H9 (cell line): ENCODE data around the gene MPL. TPM values are rescaled to one million over a fixed set of nuclear protein-coding genes. Genes with fewer than 3 reads are reported as not detected.
"Not testable (repeated sequence)": the region's sequence is repeated elsewhere in the genome, so short reads cannot be mapped to it uniquely, and the experiment has no call there.

Experiments used
- DNase-seq: peaks from one replicate; pipeline ENCODE4 v3.0.0-alpha.2; 2017
- H2AFZ ChIP-seq: one replicate; pipeline ENCODE4 v1.6.1; 2013; ENCODE audit warnings: mild to moderate bottlenecking, low read length, control low read depth, moderate library complexity
- H2AK5ac ChIP-seq: 2 replicates; pipeline ENCODE4 v1.6.1; 2013; ENCODE audit warnings: low read length, control low read depth, mixed read lengths; ENCODE audit not compliant: insufficient read length
- H2BK120ac ChIP-seq: one replicate; pipeline ENCODE4 v1.6.1; 2013; ENCODE audit warnings: low read depth, mild to moderate bottlenecking, low read length, control low read depth, inconsistent platforms; ENCODE audit not compliant: poor library complexity, severe bottlenecking
- H2BK12ac ChIP-seq: 2 replicates; pipeline ENCODE4 v1.6.1; 2013; ENCODE audit warnings: low read length, control low read depth, mixed read lengths, low read depth; ENCODE audit not compliant: insufficient read length
- H2BK15ac ChIP-seq: 2 replicates; pipeline ENCODE4 v1.6.1; 2013; ENCODE audit warnings: low read depth, low read length, control low read depth
- H2BK20ac ChIP-seq: one replicate; pipeline ENCODE4 v1.6.1; 2013; ENCODE audit warnings: low read depth, mild to moderate bottlenecking, low read length, control low read depth, inconsistent platforms; ENCODE audit not compliant: poor library complexity, severe bottlenecking
- H2BK5ac ChIP-seq: 2 replicates; pipeline ENCODE4 v1.6.1; 2013; ENCODE audit warnings: low read length, control low read depth, mixed read lengths; ENCODE audit not compliant: insufficient read length
- H3K14ac ChIP-seq: 2 replicates; pipeline ENCODE4 v1.6.1; 2013; ENCODE audit warnings: low read length, control low read depth; ENCODE audit not compliant: insufficient read depth
- H3K18ac ChIP-seq: 2 replicates; pipeline ENCODE4 v1.6.1; 2013; ENCODE audit warnings: low read depth, mild to moderate bottlenecking, mixed read lengths, low read length, control low read depth; ENCODE audit not compliant: insufficient read length
- H3K23ac ChIP-seq: 2 replicates; pipeline ENCODE4 v1.6.1; 2013; ENCODE audit warnings: low read length, control low read depth, mixed read lengths, low read depth; ENCODE audit not compliant: insufficient read length
- H3K23me2 ChIP-seq: 2 replicates; pipeline ENCODE4 v1.6.1; 2013; ENCODE audit warnings: low read depth, mild to moderate bottlenecking, mixed read lengths, low read length, control low read depth; ENCODE audit not compliant: insufficient read length, poor library complexity, severe bottlenecking
- H3K27ac ChIP-seq: 2 replicates; pipeline ENCODE4 v1.5.1; 2013; ENCODE audit warnings: low read length, control low read depth, mixed read lengths, low read depth; ENCODE audit not compliant: insufficient read length
- H3K27me3 ChIP-seq: 2 replicates; pipeline ENCODE4 v1.6.1; 2013; ENCODE audit warnings: low read length, control low read depth, inconsistent platforms; ENCODE audit not compliant: insufficient read depth
- H3K4ac ChIP-seq: 2 replicates; pipeline ENCODE4 v1.6.1; 2013; ENCODE audit warnings: low read depth, mild to moderate bottlenecking, control low read depth, inconsistent platforms, low read length, moderate library complexity
- H3K4me1 ChIP-seq: 2 replicates; pipeline ENCODE4 v1.6.1; 2013; ENCODE audit warnings: low read length, control low read depth, inconsistent platforms; ENCODE audit not compliant: insufficient read depth
- H3K4me2 ChIP-seq: 2 replicates; pipeline ENCODE4 v1.6.1; 2013; ENCODE audit warnings: low read length, control low read depth, mixed read lengths; ENCODE audit not compliant: insufficient read length, insufficient read depth
- H3K56ac ChIP-seq: 2 replicates; pipeline ENCODE4 v1.6.1; 2013; ENCODE audit warnings: low read depth, mild to moderate bottlenecking, mixed read lengths, low read length, control low read depth; ENCODE audit not compliant: insufficient read length
- H3K79me1 ChIP-seq: 2 replicates; pipeline ENCODE4 v1.6.1; 2013; ENCODE audit warnings: low read depth, mild to moderate bottlenecking, moderate library complexity, low read length, control low read depth, inconsistent platforms; ENCODE audit not compliant: insufficient read depth, poor library complexity, severe bottlenecking
- H3K79me2 ChIP-seq: 2 replicates; pipeline ENCODE4 v1.6.1; 2013; ENCODE audit warnings: low read length, control low read depth, inconsistent platforms; ENCODE audit not compliant: insufficient read depth
- H3K9ac ChIP-seq: 2 replicates; pipeline ENCODE4 v1.6.1; 2013; ENCODE audit warnings: low read length, control low read depth, mixed read lengths; ENCODE audit not compliant: insufficient read length; ENCODE audit errors: extremely low read depth
- H3K9me3 ChIP-seq: one replicate; pipeline ENCODE4 v1.6.1; 2013; ENCODE audit warnings: low read depth, low read length, inconsistent platforms; ENCODE audit not compliant: control insufficient read depth
- H3T11ph ChIP-seq: one replicate; pipeline ENCODE4 v1.6.1; 2013; ENCODE audit warnings: mild to moderate bottlenecking, low read length, control low read depth, inconsistent platforms
- H4K20me1 ChIP-seq: one replicate; pipeline ENCODE4 v1.6.1; 2013; ENCODE audit not compliant: control insufficient read depth, insufficient read length, insufficient read depth
- H4K5ac ChIP-seq: 2 replicates; pipeline ENCODE4 v1.6.1; 2013; ENCODE audit warnings: low read depth, mild to moderate bottlenecking, mixed read lengths, low read length, control low read depth; ENCODE audit not compliant: insufficient read length
- H4K8ac ChIP-seq: replicated peaks from 2 replicates; pipeline ENCODE4 v1.6.1; 2013; ENCODE audit warnings: low read length, control low read depth, mixed read lengths, low read depth; ENCODE audit not compliant: insufficient read length
- H4K91ac ChIP-seq: 2 replicates; pipeline ENCODE4 v1.6.1; 2013; ENCODE audit warnings: low read depth, mild to moderate bottlenecking, moderate library complexity, mixed read lengths, low read length, control low read depth; ENCODE audit not compliant: insufficient read length
- H3K27ac Mint-ChIP-seq, 3 experiments: 2 replicates in 2 of 3; 3 replicates in 1 of 3; pipeline ENCODE4 v1.8.0; 2020 to 2021; ENCODE audit warnings: mixed read lengths in 3 of 3, mild to moderate bottlenecking in 1 of 3, moderate library complexity in 1 of 3
- H3K27me3 Mint-ChIP-seq: 2 replicates; pipeline ENCODE4 v1.8.0; 2021; ENCODE audit warnings: low read depth, mild to moderate bottlenecking, moderate library complexity, mixed read lengths
- H3K36me3 Mint-ChIP-seq, 3 experiments: 2 replicates in 2 of 3; 3 replicates in 1 of 3; pipeline ENCODE4 v1.8.0; 2020 to 2021; ENCODE audit warnings: low read depth in 3 of 3, mixed read lengths in 3 of 3; ENCODE audit not compliant: insufficient read depth in 1 of 3
- H3K4me1 Mint-ChIP-seq, 2 experiments: 2 replicates each; pipeline ENCODE4 v1.8.0; 2020; ENCODE audit warnings: mixed read lengths in 2 of 2
- H3K4me3 Mint-ChIP-seq, 2 experiments: 2 replicates in 1 of 2; 3 replicates in 1 of 2; pipeline ENCODE4 v1.8.0; 2020 to 2021; ENCODE audit warnings: mild to moderate bottlenecking in 2 of 2, mixed read lengths in 2 of 2, moderate library complexity in 1 of 2
- H3K9me3 Mint-ChIP-seq, 2 experiments: 2 replicates in 1 of 2; 3 replicates in 1 of 2; pipeline ENCODE4 v1.8.0; 2020; ENCODE audit warnings: mild to moderate bottlenecking in 2 of 2, mixed read lengths in 2 of 2, moderate library complexity in 1 of 2
- WGBS: extraction: QIAGEN DNeasy Blood & Tissue Kit; methylation state at CpG from one replicate; pipeline ENCODE4 v1.1.7; 2013; ENCODE audit warnings: missing lambda C conversion rate, low lambda C conversion rate, mixed read lengths; ENCODE audit not compliant: insufficient read length; ENCODE audit errors: extremely low coverage; 5-methylcytosine and 5-hydroxymethylcytosine counted together
- total RNA-seq: library from RNA; stranded (reverse); gene quantifications from 2 replicates; pipeline ENCODE4 v1.2.1, GENCODE V29; 2021
- TF ChIP-seq, protein P1 (sequence below): fragments of 200-600 bp; sonication (generic); conservative IDR thresholded peaks from 3 replicates; pipeline ENCODE4 v1.8.0; 2021; ENCODE audit warnings: antibody characterized with exemption, mild to moderate bottlenecking

The MPL gene
- total RNA-seq, 1 experiment from 2014 or later, result not detected

DNA sequence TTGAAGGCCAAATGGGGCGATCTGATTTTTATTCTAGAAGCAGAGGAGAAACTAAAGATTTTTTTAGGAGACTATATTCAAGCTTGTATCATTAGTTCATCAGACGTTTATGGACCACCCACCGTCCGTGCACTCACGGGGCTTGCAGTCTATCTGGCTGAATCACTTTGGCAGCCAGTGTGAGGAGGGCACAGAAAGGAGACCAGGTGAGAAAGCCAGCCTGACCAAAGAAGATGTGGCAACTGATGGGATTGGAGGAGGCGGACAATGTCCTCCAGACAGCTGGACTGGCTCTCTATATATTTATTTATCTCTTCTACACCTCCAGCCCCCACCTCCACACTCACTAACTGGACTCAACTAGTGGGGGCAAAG is 31.0 kb downstream of the MPL start:
- Mint-ChIP-seq H3K4me3 (peak overlapping the region; percentile 69 to 83), H3K27me3 (no peaks in the 10 kb centered on the region), H3K27ac (peak overlapping the region; percentile 2 to 96 (median 44); a peak in 6 of 7 replicates), H3K9me3 (no peaks in the 10 kb centered on the region), H3K4me1 (peaks cover 23 to 36% of the 10 kb centered on the region in 2 experiments), H3K36me3 (peaks cover 13 to 17% (median 17%) of the 10 kb centered on the region in 3 experiments; a peak in 6 of 7 replicates)
- no CpG with 5 or more reads among the region's 6 CpGs for WGBS
- H3K79me1 ChIP-seq, result no peaks in the 10 kb centered on the region
- H2BK5ac ChIP-seq, result no peak overlapping the region
- no peak overlapping the region for H2AK5ac ChIP-seq
- peak overlapping the region; percentile 45 for H3K4me2 ChIP-seq
- H2BK20ac ChIP-seq, result no peak overlapping the region
- no peaks in the 10 kb centered on the region for H4K20me1 ChIP-seq
- DNase-seq, result no peak
- H2BK15ac ChIP-seq, result no peak overlapping the region
- peaks cover 15% of the 10 kb centered on the region for H3K23me2 ChIP-seq
- no peak overlapping the region for H3K14ac ChIP-seq
- peak overlapping the region; percentile 55 for H3K9ac ChIP-seq
- no peak overlapping the region for H3K4ac ChIP-seq
- no peak overlapping the region for H4K5ac ChIP-seq
- H4K8ac ChIP-seq, result no peak overlapping the region
- no peaks in the 10 kb centered on the region for H3K27me3 ChIP-seq
- H4K91ac ChIP-seq, result no peak overlapping the region
- H3K56ac ChIP-seq, result no peak overlapping the region
- H3K27ac ChIP-seq, result no peak overlapping the region
- H3K23ac ChIP-seq, result no peak overlapping the region
- no peaks in the 10 kb centered on the region; the same call in 1 of the 2 replicates for H3K4me1 ChIP-seq
- H3K9me3 ChIP-seq, result no peaks in the 10 kb centered on the region
- no peaks in the 10 kb centered on the region; the same call in 1 of the 2 replicates for H3K79me2 ChIP-seq
- H2BK12ac ChIP-seq, result no peak overlapping the region
- no peak overlapping the region for H2BK120ac ChIP-seq
- TF ChIP-seq, protein P1, sequence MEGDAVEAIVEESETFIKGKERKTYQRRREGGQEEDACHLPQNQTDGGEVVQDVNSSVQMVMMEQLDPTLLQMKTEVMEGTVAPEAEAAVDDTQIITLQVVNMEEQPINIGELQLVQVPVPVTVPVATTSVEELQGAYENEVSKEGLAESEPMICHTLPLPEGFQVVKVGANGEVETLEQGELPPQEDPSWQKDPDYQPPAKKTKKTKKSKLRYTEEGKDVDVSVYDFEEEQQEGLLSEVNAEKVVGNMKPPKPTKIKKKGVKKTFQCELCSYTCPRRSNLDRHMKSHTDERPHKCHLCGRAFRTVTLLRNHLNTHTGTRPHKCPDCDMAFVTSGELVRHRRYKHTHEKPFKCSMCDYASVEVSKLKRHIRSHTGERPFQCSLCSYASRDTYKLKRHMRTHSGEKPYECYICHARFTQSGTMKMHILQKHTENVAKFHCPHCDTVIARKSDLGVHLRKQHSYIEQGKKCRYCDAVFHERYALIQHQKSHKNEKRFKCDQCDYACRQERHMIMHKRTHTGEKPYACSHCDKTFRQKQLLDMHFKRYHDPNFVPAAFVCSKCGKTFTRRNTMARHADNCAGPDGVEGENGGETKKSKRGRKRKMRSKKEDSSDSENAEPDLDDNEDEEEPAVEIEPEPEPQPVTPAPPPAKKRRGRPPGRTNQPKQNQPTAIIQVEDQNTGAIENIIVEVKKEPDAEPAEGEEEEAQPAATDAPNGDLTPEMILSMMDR, result no peak
- H3K18ac ChIP-seq, result no peak overlapping the region
- no peak overlapping the region for H3T11ph ChIP-seq
- H2AFZ ChIP-seq, result no peak overlapping the region

DNA sequence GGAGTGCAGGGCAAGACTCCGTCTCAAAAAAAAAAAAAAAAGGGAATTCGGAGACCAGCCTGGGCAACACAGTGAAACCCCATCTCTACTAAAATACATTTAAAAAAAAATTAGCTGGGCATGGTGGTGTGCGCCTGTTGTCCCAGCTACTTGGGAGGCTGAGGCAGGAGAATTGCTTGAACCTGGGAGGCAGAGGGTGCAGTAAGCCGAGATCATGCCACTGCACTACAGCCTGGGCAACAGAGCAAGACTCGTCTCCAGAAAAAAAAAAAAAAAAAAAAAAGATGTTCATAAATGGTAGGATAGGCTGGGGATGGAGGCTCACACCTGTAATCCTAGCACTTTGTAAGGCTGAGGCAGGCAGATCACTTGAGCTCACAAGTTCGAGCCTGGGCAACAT is 32.2 kb downstream of the MPL start:
- H3K23me2 ChIP-seq, result peaks cover 15% of the 10 kb centered on the region
- H3K9me3 Mint-ChIP-seq, H4K20me1 ChIP-seq, H3K18ac ChIP-seq, H4K91ac ChIP-seq, H2BK12ac ChIP-seq, H3K9ac ChIP-seq, H3K79me1 ChIP-seq, H2BK15ac ChIP-seq, H3K56ac ChIP-seq, H3K4ac ChIP-seq, H3K4me1 ChIP-seq, H3K9me3 ChIP-seq, H2BK5ac ChIP-seq, H3K23ac ChIP-seq, H3K14ac ChIP-seq, H2BK120ac ChIP-seq, H3K27me3 Mint-ChIP-seq, H4K8ac ChIP-seq, H2AFZ ChIP-seq, H3K36me3 Mint-ChIP-seq, H3K79me2 ChIP-seq, DNase-seq, H2BK20ac ChIP-seq, H2AK5ac ChIP-seq, H3K4me2 ChIP-seq, H3K27ac Mint-ChIP-seq, H3T11ph ChIP-seq, H3K4me3 Mint-ChIP-seq, H3K27me3 ChIP-seq, H4K5ac ChIP-seq, H3K27ac ChIP-seq: not testable (repeated sequence)
- WGBS, result no CpG with 5 or more reads among the region's 6 CpGs
- H3K4me1 Mint-ChIP-seq, result peaks cover 23 to 30% of the 10 kb centered on the region in 2 experiments
